Measurements from ENCODE around the gene MED8.
"Not testable (repeated sequence)": the region's sequence is repeated elsewhere in the genome, so short reads cannot be mapped to it uniquely, and the experiment has no call there.

The MED8 gene

GRCh38 chr1:43419627-43420425 lies 30.2 kb upstream of the MED8 start:
- Histone ChIP-seq H3K4me3 (ENCODE audit: low read length) (no peak overlapping the region), H3K9me3 (ENCODE audit: control insufficient read depth, low read length) (no peaks in the 10 kb centered on the region), H3K36me3 (ENCODE audit: control insufficient read depth, insufficient read depth, low read length) (peaks cover 48% of the 10 kb centered on the region), H3K27me3 (ENCODE audit: control insufficient read depth, insufficient read depth, low read length) (no peaks in the 10 kb centered on the region), H3K9ac (ENCODE audit: low read length) (no peak overlapping the region), H3K4me1 (ENCODE audit: control insufficient read depth, insufficient read depth, low read length) (peaks cover 6% of the 10 kb centered on the region)

GRCh38 chr1:43418858-43419257 lies 29.3 kb upstream of the MED8 start:
- Histone ChIP-seq H3K4me3 (ENCODE audit: low read length) (no peak overlapping the region), H3K9ac (ENCODE audit: low read length) (no peak overlapping the region), H3K9me3 (ENCODE audit: control insufficient read depth, low read length) (no peaks in the 10 kb centered on the region), H3K36me3 (ENCODE audit: control insufficient read depth, insufficient read depth, low read length) (peaks cover 38% of the 10 kb centered on the region), H3K4me1 (ENCODE audit: control insufficient read depth, insufficient read depth, low read length) (peaks cover 1% of the 10 kb centered on the region), H3K27me3 (ENCODE audit: control insufficient read depth, insufficient read depth, low read length) (no peaks in the 10 kb centered on the region)

GRCh38 chr1:43415901-43416300 lies 26.3 kb upstream of the MED8 start:
- Histone ChIP-seq H3K4me3 (ENCODE audit: low read length) (no peak overlapping the region), H3K9ac (ENCODE audit: low read length) (no peak overlapping the region), H3K36me3 (ENCODE audit: control insufficient read depth, insufficient read depth, low read length) (peaks cover 19% of the 10 kb centered on the region), H3K9me3 (ENCODE audit: control insufficient read depth, low read length) (no peaks in the 10 kb centered on the region), H3K4me1 (ENCODE audit: control insufficient read depth, insufficient read depth, low read length) (no peaks in the 10 kb centered on the region), H3K27me3 (ENCODE audit: control insufficient read depth, insufficient read depth, low read length) (no peaks in the 10 kb centered on the region)

- peaks cover 7% of the 10 kb centered on the region for H3K36me3 ChIP-seq (ENCODE audit: control insufficient read depth, insufficient read depth, low read length)
- no peak overlapping the region for H3K9ac ChIP-seq (ENCODE audit: low read length)
- H3K9me3 ChIP-seq (ENCODE audit: control insufficient read depth, low read length): no peaks in the 10 kb centered on the region
- no peaks in the 10 kb centered on the region for H3K27me3 ChIP-seq (ENCODE audit: control insufficient read depth, insufficient read depth, low read length)
- H3K4me1 ChIP-seq (ENCODE audit: control insufficient read depth, insufficient read depth, low read length): no peaks in the 10 kb centered on the region
- no peak overlapping the region for H3K4me3 ChIP-seq (ENCODE audit: low read length)
Observed at GRCh38 chr1:43414634-43415223, 25.1 kb upstream of the MED8 start.

- not testable (repeated sequence) for H3K27me3 ChIP-seq (ENCODE audit: control insufficient read depth, insufficient read depth, low read length); H3K36me3 ChIP-seq (ENCODE audit: control insufficient read depth, insufficient read depth, low read length)
Observed at GRCh38 chr1:43413426-43413825, 23.8 kb upstream of the MED8 start.

GRCh38 chr1:43410571-43410970 lies 21.0 kb upstream of the MED8 start:
- Histone ChIP-seq H3K36me3 (ENCODE audit: control insufficient read depth, insufficient read depth, low read length) (peaks cover under 1% of the 10 kb centered on the region), H3K9me3 (ENCODE audit: control insufficient read depth, low read length) (no peaks in the 10 kb centered on the region), H3K9ac (ENCODE audit: low read length) (no peak overlapping the region), H3K27me3 (ENCODE audit: control insufficient read depth, insufficient read depth, low read length) (no peaks in the 10 kb centered on the region), H3K4me3 (ENCODE audit: low read length) (no peak overlapping the region), H3K4me1 (ENCODE audit: control insufficient read depth, insufficient read depth, low read length) (no peaks in the 10 kb centered on the region)

More at GRCh38 chr1:43413426-43413825, 23.8 kb upstream of the MED8 start:
- not testable (repeated sequence) for H3K9ac ChIP-seq (ENCODE audit: low read length); H3K9me3 ChIP-seq (ENCODE audit: control insufficient read depth, low read length); H3K4me3 ChIP-seq (ENCODE audit: low read length); H3K4me1 ChIP-seq (ENCODE audit: control insufficient read depth, insufficient read depth, low read length)

- H3K9me3 ChIP-seq (ENCODE audit: control insufficient read depth, low read length): no peaks in the 10 kb centered on the region
- H3K9ac ChIP-seq (ENCODE audit: low read length): no peak overlapping the region
- H3K4me1 ChIP-seq (ENCODE audit: control insufficient read depth, insufficient read depth, low read length): no peaks in the 10 kb centered on the region
- H3K36me3 ChIP-seq (ENCODE audit: control insufficient read depth, insufficient read depth, low read length): no peaks in the 10 kb centered on the region
- no peaks in the 10 kb centered on the region for H3K27me3 ChIP-seq (ENCODE audit: control insufficient read depth, insufficient read depth, low read length)
- H3K4me3 ChIP-seq (ENCODE audit: low read length): no peak overlapping the region
Observed at GRCh38 chr1:43405876-43406234, 16.3 kb upstream of the MED8 start.

- no peaks in the 10 kb centered on the region for H3K27me3 ChIP-seq (ENCODE audit: control insufficient read depth, insufficient read depth, low read length)
- H3K36me3 ChIP-seq (ENCODE audit: control insufficient read depth, insufficient read depth, low read length): no peaks in the 10 kb centered on the region
- H3K9ac ChIP-seq (ENCODE audit: low read length): no peak overlapping the region
- no peaks in the 10 kb centered on the region for H3K4me1 ChIP-seq (ENCODE audit: control insufficient read depth, insufficient read depth, low read length)
- H3K9me3 ChIP-seq (ENCODE audit: control insufficient read depth, low read length): no peaks in the 10 kb centered on the region
- H3K4me3 ChIP-seq (ENCODE audit: low read length): no peak overlapping the region
Observed at GRCh38 chr1:43405219-43405875, 15.7 kb upstream of the MED8 start.

GRCh38 chr1:43404353-43404752 lies 14.8 kb upstream of the MED8 start:
- Histone ChIP-seq H3K4me3 (ENCODE audit: low read length) (no peak overlapping the region), H3K4me1 (ENCODE audit: control insufficient read depth, insufficient read depth, low read length) (no peaks in the 10 kb centered on the region), H3K36me3 (ENCODE audit: control insufficient read depth, insufficient read depth, low read length) (no peaks in the 10 kb centered on the region), H3K27me3 (ENCODE audit: control insufficient read depth, insufficient read depth, low read length) (no peaks in the 10 kb centered on the region), H3K9ac (ENCODE audit: low read length) (no peak overlapping the region), H3K9me3 (ENCODE audit: control insufficient read depth, low read length) (no peaks in the 10 kb centered on the region)

GRCh38 chr1:43402089-43402865 lies 12.7 kb upstream of the MED8 start:
- no peaks in the 10 kb centered on the region for H3K9me3 ChIP-seq (ENCODE audit: control insufficient read depth, low read length)
- H3K36me3 ChIP-seq (ENCODE audit: control insufficient read depth, insufficient read depth, low read length): no peaks in the 10 kb centered on the region
- H3K4me3 ChIP-seq (ENCODE audit: low read length): no peak overlapping the region
- no peaks in the 10 kb centered on the region for H3K4me1 ChIP-seq (ENCODE audit: control insufficient read depth, insufficient read depth, low read length)
- no peaks in the 10 kb centered on the region for H3K27me3 ChIP-seq (ENCODE audit: control insufficient read depth, insufficient read depth, low read length)
- H3K9ac ChIP-seq (ENCODE audit: low read length): no peak overlapping the region

GRCh38 chr1:43400441-43400840 lies 10.8 kb upstream of the MED8 start:
- not testable (repeated sequence) for H3K27me3 ChIP-seq (ENCODE audit: control insufficient read depth, insufficient read depth, low read length); H3K9me3 ChIP-seq (ENCODE audit: control insufficient read depth, low read length); H3K4me3 ChIP-seq (ENCODE audit: low read length); H3K36me3 ChIP-seq (ENCODE audit: control insufficient read depth, insufficient read depth, low read length); H3K4me1 ChIP-seq (ENCODE audit: control insufficient read depth, insufficient read depth, low read length); H3K9ac ChIP-seq (ENCODE audit: low read length)

GRCh38 chr1:43398227-43398626 lies 8.6 kb upstream of the MED8 start:
- no peaks in the 10 kb centered on the region for H3K27me3 ChIP-seq (ENCODE audit: control insufficient read depth, insufficient read depth, low read length)
- H3K4me1 ChIP-seq (ENCODE audit: control insufficient read depth, insufficient read depth, low read length): no peaks in the 10 kb centered on the region
- no peaks in the 10 kb centered on the region for H3K36me3 ChIP-seq (ENCODE audit: control insufficient read depth, insufficient read depth, low read length)
- H3K9ac ChIP-seq (ENCODE audit: low read length): no peak overlapping the region
- H3K9me3 ChIP-seq (ENCODE audit: control insufficient read depth, low read length): no peaks in the 10 kb centered on the region
- no peak overlapping the region for H3K4me3 ChIP-seq (ENCODE audit: low read length)

All from mucosa of stomach (tissue), 1 donor.